NCI-H187 treated with DMSO at 0.1 percent for 48 hours (cell line): ENCODE measurements around the gene ZBTB48.
"Not testable (repeated sequence)": the region's sequence is repeated elsewhere in the genome, so short reads cannot be mapped to it uniquely, and the experiment has no call there.

Source experiments
- DNase-seq: peaks from one replicate; lab custom pipeline; 2025; lab: John Stamatoyannopoulos, UW

ZBTB48 gene

DNA sequence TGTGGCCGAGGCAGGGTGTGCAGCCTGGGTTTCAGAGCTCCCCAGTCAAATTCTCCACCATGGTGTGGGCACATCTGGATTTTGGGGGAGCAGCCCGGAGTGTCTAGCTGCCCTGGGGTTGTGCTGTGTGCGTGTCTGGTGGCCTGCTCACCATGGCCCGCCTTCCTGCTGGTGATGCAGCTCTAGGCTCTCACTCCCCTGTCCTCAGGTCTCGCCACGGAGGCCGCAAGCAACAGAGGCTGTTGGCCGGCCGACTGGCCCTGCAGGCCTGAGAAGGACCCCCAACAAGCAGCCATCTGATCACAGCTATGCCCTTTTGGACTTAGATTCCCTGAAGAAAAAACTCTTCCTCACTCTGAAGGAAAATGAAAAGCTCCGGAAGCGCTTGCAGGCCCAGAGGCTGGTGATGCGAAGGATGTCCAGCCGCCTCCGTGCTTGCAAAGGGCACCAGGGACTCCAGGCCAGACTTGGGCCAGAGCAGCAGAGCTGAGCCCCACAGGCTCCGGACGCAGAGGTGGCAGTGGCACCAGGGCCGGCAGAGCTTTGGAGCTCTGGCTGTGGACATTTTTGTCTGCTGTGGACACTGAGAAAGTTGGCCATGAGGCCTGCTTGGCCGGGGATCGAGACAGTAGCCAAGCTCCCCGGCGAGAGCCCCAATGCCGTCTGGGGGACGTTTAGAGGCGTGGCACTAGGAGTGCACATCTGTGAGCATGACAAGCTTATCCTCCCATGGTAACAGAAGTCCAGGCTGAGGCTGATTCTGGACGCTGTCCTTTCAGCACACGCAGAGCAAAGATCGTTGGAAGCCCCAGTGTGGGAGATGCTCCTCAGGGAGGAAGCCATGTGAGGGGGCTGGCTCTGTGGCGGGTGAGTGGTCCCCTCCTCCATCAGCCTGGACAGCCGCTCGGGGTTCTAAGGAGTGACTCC, 53.1 kb downstream of the ZBTB48 start:
- no peak for DNase-seq

DNA sequence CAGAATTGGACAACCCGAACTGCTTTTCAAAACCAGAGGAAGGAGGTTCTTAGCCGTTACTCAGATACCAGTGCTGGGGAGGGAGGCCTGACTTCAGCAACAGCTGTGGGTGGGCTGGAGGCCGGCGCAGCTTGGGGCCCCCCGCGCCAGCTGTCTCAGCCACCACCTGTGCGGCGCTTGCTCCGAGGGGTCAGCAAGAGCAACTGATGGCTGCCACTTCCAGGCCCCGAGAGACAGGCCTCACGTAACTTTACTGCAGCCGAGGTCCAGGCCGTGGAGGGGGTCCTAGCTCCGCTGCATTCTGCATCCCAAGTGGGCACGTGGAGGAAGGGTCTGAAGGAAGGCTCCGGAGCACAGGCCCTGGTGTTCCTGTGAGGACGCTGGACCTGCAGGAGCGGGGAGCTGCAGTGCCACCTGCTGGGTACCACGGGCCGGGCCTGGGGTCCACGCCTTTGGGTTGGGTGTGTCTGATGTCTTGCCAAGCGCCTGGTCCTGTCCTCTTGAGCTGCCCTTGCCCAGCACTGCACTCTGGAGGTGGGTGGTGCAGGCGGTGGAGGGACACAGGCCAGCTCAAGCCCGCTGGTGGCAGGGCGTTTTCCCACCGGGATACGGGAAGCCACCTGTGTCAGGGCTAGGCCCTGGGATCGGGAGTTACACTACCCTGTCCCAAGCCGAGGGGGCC, 54.7 kb downstream of the ZBTB48 start:
- no peak for DNase-seq

DNA sequence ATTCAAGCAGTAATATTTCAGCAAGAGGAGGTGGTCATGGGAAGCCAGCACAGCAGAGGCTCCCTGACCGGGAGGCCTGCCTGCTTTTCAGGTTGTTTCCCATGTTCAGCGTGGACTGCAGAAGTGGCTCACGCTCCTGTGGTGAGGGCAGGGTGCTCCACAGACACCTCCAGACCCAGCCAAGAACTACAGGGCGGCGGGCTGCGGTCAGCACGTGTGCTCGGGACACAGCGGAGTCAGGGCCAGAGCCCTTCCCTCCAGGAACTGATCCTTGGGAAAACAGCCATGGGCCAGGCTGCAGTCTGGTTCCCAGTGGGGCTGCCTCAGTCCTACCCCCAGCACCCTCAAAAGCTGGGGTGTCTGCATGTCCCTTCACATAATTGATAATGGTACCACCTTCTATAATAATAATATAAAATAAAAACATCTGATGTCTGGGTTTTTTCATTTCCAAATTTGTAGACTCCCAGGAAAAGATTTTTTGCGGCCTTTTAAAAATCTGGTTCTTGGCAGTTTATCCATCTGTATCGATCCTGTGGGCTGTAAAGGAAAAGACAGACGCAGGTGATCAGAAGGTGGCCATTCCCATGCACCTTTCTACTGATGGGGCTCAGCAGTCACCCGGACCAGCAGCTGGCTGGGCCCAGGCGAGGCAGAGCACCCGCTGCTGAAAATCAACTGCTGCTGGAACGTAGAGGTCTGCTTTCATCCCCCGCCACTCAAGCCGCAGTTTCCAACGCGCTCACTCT, 55.5 kb downstream of the ZBTB48 start:
- DNase-seq: no peak

DNA sequence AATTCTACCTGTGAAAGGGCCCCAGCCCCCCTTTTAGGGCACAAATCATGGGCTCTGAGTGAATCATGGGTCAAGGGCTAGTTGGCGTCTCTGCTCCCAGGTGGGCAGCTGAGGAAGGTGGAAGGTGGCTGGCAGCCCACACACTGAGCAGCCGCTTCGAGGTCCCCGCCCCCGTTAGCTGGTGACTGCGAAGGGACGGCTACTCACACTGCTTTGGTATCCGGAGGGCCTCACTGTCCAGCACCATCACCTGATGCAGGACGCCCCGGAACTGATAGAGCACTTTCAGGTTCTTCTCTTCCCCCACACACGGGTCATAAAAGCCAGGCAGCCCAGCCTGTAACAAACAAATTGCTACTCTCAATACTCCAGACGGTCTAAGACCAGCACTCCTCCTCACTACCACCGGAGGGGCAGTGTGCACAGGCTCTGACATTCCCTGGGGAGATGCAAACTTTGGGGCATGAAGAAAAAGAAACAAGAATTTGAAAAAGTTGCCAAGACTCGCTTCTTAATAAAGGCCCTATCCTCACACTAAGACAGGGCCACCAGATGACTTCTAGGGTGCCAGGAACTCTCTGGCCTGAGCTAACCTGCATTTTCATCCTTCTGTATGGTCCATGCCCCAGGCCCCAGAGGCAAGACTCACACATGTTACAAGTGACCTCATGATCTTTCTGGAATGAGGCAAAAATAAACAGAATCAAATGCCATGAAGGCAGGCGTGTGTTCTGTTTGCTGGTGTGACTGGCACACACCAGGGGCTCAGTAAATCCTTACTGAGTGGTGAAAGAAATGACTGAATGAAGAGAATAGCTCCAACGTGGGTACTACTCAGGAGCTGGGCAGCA, 56.3 kb downstream of the ZBTB48 start:
- DNase-seq: no peak

DNA sequence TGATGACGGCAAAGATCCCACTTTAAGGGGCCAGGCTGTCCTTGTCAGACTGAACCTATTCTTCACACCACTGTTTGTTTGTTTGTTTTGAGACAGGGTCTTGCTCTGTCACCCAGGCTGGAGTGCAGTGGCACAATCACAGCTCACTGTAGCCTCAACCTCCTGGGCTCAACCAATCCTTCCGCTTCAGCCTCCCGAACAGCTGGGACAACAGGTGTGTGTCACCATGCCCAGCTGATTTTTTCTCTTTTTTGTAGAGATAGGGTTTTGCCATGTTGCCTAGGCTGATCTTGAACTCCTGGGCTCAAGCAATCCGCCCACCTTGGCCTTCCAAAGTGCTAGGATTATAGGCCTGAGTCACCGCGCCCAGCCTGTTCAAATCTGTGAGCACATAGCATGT, 57.0 kb downstream of the ZBTB48 start:
- DNase-seq: not testable (repeated sequence)

DNA sequence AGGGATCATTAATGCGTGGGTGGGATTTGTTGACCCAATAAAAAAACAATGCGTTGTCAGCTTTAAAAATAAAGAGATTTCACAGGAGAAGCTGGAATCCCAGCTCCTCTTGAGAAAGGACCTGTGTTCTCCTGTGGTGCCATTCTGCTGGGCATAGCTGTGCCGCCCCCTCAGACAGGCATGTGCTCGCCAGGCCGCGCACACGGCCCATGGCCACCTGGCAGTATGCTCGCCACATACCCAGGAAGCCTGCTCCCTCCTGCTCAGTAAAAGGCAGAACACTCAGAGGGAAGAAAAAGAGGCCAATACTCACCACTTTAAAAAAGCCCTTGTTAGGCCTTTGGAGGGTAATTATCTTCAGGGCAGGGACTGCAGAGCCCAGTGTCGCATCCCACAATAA, 58.0 kb downstream of the ZBTB48 start:
- DNase-seq: no peak

DNA sequence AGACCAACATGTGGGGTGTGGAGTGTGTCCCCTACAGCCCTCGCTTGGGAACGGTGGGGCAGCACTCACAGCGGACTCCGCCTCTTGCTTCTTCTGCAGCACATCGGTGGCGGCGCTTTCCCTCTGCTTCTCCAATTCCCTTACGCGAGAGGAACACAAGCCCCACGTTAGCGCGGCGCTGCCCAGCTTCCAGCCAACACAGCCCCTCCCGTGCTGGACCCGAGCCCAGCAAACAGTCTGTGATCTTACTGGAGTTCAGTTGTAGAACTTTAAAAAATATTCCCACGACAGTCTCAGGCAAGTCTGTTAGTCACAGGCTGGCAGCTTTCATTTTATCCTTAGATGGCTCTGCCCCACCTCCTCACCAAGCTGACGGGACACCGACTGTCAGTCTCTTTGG, 58.4 kb downstream of the ZBTB48 start:
- no peak for DNase-seq
